ENCODE data around the gene MYL6.
"Not testable (repeated sequence)": the region's sequence is repeated elsewhere in the genome, so short reads cannot be mapped to it uniquely, and the experiment has no call there.

The MYL6 gene

DNA sequence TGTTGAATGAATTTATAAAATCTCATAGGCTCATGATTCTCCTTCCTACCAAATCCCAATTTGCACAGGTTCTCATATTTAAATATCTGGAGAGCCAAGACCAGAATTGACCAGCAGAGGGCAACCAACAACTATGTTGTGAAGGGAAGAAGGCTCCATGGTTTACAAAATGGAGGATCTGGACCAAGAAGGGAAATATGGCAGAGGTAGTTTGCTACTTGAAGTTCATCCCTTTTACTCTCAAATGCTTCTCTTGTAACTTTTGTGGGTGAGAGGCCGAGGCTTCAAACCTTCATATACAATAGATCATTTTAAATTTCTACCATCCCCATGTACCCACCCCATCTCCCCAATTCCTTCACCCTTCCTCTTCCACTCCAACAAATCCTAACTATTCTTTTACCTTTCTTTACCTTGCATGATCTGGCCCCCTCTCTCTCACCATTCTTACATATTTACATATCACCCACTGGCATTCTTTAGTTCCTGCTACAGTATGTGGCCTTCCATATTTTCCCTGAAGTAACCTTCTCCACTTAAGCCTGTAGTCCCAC lies 34.9 kb downstream of the MYL6 start:
- peak; percentile 52 for DNase-seq

DNA sequence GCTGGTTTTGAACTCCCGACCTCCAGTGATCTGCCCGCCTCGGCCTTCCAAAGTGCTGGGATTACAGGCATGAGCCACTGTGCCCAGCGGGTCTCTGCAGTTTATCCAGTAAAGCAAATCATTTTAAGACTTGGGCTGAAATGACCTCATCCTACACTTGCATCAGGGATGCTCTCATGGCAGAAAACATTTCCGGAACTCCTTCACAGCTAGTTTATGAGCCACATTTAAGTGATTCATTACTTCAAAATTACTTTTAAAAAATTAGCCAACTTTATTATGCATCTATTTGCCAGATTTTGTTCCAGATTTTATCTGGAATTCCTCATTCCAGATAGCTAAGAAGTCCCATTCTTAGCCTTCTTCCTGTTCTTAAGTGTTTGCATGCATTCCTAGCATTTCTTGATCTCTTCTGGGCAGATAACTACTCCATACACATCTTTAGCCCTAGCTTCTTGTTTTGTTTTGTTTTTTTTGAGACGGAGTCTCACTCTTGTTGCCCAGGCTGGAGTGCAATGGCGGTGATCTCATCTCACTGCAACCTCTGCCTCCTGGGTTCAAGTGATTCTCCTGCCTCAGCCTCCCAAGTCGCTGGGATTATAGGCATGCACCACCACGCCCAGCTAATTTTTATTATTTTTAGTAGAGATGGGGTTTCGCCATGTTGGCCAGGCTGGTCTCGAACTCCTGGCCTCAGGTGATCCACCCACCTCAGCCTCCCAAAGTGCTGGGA lies 38.8 kb downstream of the MYL6 start:
- not testable (repeated sequence) for DNase-seq

DNA sequence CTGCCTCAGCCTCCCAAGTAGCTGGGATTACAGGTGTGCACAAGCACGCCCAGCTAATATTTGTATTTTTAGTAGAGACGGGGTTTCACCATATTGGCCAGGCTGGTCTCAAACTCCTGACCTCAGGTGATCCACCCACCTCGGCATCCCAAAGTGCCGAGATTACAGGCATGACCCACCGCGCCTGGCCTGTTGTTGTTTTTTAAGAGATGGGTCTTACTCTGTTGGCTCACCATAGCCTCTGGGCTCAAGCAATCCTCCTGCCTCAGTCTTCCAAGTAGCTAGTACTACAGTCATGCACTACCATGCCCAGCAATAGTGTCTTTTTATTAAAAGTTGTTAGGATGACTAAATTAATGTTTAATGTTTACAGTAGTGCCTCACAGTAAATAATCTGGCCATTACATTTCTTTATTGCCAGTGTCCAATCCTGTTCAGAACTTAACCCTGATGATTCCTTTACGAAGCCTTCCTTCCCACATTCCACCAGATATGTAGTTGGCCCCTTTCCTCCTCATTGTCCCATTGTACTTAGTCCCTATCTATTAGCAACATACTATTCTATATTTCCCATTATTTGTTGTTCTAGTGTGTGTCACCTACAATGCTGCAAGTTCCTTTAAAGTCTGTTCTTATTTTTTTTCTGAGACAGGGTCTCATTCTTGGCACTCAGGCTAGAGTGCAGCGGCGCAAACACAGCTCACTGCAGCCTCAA lies 39.9 kb downstream of the MYL6 start:
- no peak for DNase-seq

- no peak for DNase-seq
These were observed 40.7 kb downstream of the MYL6 start for GRCh38 chr12:56198836-56199235.

DNA sequence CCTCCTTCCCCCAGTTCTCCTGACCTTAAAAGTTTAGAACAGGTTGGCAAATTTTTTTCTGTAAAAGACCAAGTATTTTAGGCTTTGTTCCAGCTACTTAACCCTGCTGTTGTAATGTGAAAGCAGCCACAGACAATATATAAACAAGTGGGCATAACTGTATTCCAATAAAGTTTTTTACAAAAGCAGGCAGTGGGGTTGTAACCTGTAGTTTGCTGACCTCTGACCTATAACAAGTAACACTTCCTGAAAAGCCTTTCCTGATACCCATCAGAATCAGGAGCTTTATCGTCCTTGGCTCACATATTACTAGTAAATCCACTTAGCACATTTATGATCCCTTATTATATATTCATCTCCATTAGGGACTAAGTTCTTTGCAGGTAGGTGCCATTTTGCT lies 44.2 kb downstream of the MYL6 start:
- DNase-seq = no peak

DNA sequence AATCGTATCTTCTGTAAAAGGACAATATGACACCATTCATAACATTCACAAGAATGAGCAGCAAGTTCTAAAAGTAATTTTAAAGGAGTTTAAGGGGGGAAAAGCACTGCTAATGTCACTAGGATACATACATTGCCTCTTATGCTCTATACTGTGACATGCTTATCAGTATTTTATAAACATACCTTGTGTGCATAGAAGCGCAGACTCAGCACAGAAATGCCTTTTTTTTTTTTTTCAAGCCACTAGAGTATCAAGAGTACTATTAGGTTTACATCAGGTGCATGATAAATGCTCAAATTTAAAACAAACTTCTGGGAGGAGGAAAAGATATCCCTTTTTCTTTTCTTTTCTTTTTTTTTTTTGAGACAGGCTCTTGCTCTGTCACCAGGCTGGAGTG lies 44.7 kb downstream of the MYL6 start:
- DNase-seq = no peak

GRCh38 chr12:56204275-56204674 lies 46.1 kb downstream of the MYL6 start:
- DNase-seq = no peak

- no peak for DNase-seq
These were observed 47.3 kb downstream of the MYL6 start for GRCh38 chr12:56205445-56205844.

DNA sequence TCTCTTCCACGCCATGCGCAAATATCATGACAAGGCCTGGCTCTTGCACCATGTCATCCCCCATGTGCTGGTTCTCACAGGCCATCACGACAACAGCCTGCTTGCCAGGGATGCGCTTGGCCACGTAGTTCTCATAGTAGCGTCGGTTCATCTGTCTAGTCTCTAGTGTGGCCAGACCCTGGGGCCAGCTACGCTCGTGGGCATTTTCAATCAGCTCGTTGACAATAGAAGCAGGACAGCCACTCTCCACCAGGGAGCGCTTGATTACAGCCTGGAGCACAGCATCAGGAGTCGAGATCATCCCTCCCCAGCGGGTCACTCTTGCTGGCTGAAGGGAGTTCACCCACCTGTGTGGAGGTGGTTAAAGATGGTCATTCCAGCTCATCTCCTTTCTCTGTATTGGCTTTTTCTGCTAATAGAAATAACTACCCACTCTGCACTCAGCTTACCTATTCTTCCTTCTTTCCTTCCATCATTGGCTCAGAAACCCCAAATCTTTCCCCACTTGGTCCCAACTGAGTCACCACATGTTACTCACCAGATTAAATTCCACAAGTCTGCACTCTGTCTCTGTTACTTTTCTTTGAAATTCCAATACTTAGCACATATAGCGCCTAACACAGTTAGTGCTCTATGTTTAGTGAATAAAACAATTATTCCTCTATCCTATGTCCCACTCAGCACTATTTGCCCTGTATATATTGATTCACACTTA lies 48.5 kb downstream of the MYL6 start:
- DNase-seq = no peak

GRCh38 chr12:56208006-56208405 lies 49.8 kb downstream of the MYL6 start:
- DNase-seq = no peak
